Purkinje cell (primary cell): ENCODE data around the gene FGF3. TPM values are rescaled to one million over a fixed set of nuclear protein-coding genes. Genes with fewer than 3 reads are reported as not detected.

Experiments used
- polyA plus RNA-seq: library from polyadenylated mRNA; unstranded; fragments of >200 nt; fragmentation: Nextera tagmentation; gene quantifications from 2 replicates; pipeline ENCODE4 v1.2.1, GENCODE V29; 2014

Gene FGF3
- polyA plus RNA-seq = not detected in 2 replicates

DNA sequence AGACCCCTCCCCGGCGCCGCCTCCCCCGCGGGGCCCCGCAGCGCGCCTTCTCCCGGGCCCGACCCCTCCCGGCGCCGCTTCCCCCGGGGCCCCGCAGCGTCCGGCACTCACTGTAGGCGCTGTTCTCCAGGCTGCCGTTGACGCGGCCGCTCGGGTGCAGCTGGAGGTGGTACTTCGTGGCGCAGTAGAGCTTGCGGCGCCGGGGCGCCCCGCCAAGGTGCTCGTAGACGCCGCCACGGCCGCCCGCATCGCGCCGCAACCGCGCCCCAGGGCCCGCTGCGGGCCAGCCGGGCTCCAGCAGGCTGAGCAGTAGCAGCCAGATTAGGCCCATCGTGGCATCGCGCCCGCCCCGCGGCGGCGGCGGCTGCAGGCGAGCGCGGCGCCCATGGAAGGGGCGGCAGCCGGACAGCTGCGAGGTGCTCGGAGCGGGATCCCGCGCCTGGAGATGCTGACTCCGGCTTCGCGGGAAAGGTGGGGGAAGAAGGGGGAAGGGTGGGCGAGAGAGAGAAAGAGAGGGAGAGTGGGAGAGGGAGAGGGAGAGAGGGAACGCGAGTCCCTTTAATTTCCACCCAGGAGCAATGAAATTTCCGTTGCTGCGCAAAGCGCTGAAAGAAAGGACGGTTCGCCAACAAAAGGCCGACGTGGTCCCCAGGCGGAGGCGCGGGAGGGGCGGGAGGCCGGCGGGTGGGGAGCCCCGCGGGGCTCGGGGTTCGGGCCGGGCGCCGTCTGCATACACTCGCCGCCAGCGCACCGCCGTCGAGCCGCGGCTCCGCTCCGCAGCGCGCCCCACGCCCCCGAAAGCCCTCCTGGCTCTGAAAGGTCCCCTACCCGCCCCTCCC, at the start of gene FGF3:
Gene FGF3 (minus strand): TSS at position 814 of the 839 bp plus-strand sequence. CDS start 483 bp downstream, at position 331.

DNA sequence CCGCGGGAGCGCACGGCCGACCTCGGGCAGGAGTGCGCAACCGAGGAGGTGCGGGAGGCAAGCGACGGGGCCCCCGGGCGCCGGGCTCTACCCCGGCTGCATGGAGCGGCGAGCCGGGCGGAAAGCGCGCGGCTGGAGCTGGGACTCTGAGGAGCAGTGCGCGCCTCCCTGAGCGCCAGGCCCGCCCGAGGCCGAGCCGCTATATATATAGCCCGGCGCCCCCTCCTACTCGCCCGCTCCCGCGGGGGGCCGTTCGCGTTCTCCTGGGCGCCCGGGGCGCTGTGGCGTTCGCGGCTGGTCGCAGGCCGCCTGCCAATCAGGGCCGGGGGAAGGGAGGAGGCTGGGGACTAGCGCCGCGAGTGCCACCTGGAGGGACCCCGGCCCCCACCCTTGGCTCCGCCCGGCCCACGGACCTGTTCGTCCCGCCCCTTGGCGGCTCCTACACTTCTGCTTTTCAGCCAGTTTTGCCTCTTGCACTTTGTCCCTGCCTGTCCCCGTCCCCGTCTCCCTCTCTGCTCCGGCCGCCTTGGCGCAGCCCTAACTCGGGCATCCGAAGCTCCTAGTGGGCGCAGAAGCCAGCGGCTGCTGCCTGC, 44.0 kb downstream of the FGF3 start, which contains the start of gene FGF4:
Gene FGF4 (minus strand): TSS at position 179 of the 593 bp plus-strand sequence. CDS start 257 bp downstream, outside the sequence.

Other genes with a start within 250 kb of the FGF3 start
- 0.21 and 0.82 TPM in 2 replicates for gene CCND1, start 178.3 kb downstream of the FGF3 start, polyA plus RNA-seq
- gene LTO1, start 144.1 kb downstream of the FGF3 start, polyA plus RNA-seq = 11.6 and 12.3 TPM in 2 replicates
- gene FGF19, start 115.4 kb downstream of the FGF3 start, polyA plus RNA-seq = not detected in 2 replicates
- not detected in 2 replicates for gene FGF4, start 44.1 kb downstream of the FGF3 start, polyA plus RNA-seq